HepG2 (cell line): ENCODE results near the gene MAB21L4. TPM values are rescaled to one million over a fixed set of nuclear protein-coding genes. Genes with fewer than 3 reads are reported as not detected.

Source experiments
- ARHGAP35 ChIP-seq: sonication (generic); formaldehyde crosslinking; IDR thresholded peaks from 2 replicates; pipeline ENCODE4 v1.9.0; 2022; ENCODE audit warnings: mild to moderate bottlenecking, inconsistent platforms, moderate library complexity, missing genetic modification reagents, borderline replicate concordance
- BRD4 ChIP-seq: sonication (generic); formaldehyde crosslinking; IDR thresholded peaks from 2 replicates; pipeline ENCODE4 v1.4.0; 2020; ENCODE audit warnings: missing genetic modification reagents
- DZIP1 ChIP-seq: sonication (generic); formaldehyde crosslinking; IDR thresholded peaks from 2 replicates; pipeline ENCODE4 v1.5.0; 2020; ENCODE audit warnings: mild to moderate bottlenecking, missing genetic modification reagents
- GATAD2A ChIP-seq: IDR thresholded peaks from 2 replicates; pipeline ENCODE4 v1.6.1; 2016
- HDAC2 ChIP-seq: sonication (generic); formaldehyde crosslinking; IDR thresholded peaks from 2 replicates; pipeline ENCODE4 v1.4.0; 2020; ENCODE audit warnings: missing genetic modification reagents
- HNF4A ChIP-seq: sonication (generic); formaldehyde crosslinking; IDR thresholded peaks from 2 replicates; pipeline ENCODE4 v1.4.0; 2020; ENCODE audit warnings: missing genetic modification reagents
- HNRNPK ChIP-seq: fragments of 200-400 bp; formaldehyde crosslinking; IDR thresholded peaks from 2 replicates; pipeline ENCODE4 v1.6.1; 2018; ENCODE audit warnings: low read length, low read depth, moderate library complexity, mild to moderate bottlenecking; ENCODE audit not compliant: poor library complexity, severe bottlenecking
- MAX ChIP-seq: IDR thresholded peaks from 2 replicates; pipeline ENCODE4 v1.6.1; 2012; ENCODE audit warnings: inconsistent platforms
- NFATC3 ChIP-seq: sonication (generic); formaldehyde crosslinking; IDR thresholded peaks from 2 replicates; pipeline ENCODE4 v1.5.1; 2020; ENCODE audit warnings: mild to moderate bottlenecking, missing genetic modification reagents
- NRL ChIP-seq: sonication (generic); formaldehyde crosslinking; IDR thresholded peaks from 2 replicates; pipeline ENCODE4 v1.5.0; 2020; ENCODE audit warnings: missing genetic modification reagents, mild to moderate bottlenecking, moderate library complexity, borderline replicate concordance
- SKIL ChIP-seq: sonication (generic); formaldehyde crosslinking; IDR thresholded peaks from 2 replicates; pipeline ENCODE4 v1.8.0; 2022; ENCODE audit warnings: missing genetic modification reagents, mild to moderate bottlenecking, moderate library complexity, borderline replicate concordance
- SOX6 ChIP-seq, 2 experiments: fragments of 450-650 bp in 1 of 2; sonication (generic) in 1 of 2; formaldehyde crosslinking in 1 of 2; IDR thresholded peaks; 2 replicates each; pipeline versions ENCODE4 v1.4.0 to v1.6.1; 2017 to 2020; ENCODE audit warnings: antibody characterized with exemption in 1 of 2, mild to moderate bottlenecking in 1 of 2, missing genetic modification reagents in 1 of 2
- TCF7L2 ChIP-seq: IDR thresholded peaks from 2 replicates; pipeline ENCODE4 v1.6.1; 2011; ENCODE audit warnings: mild to moderate bottlenecking, low read depth, low read length, moderate library complexity
- TOE1 ChIP-seq: sonication (generic); formaldehyde crosslinking; IDR thresholded peaks from 2 replicates; pipeline ENCODE4 v1.4.0; 2020; ENCODE audit warnings: mild to moderate bottlenecking, missing genetic modification reagents
- ZBTB1 ChIP-seq: sonication (generic); formaldehyde crosslinking; IDR thresholded peaks from 2 replicates; pipeline ENCODE4 v1.4.0; 2020; ENCODE audit warnings: missing genetic modification reagents, borderline replicate concordance
- ZBTB34 ChIP-seq: sonication (generic); formaldehyde crosslinking; IDR thresholded peaks from 2 replicates; pipeline ENCODE4 v1.8.0; 2022; ENCODE audit warnings: mild to moderate bottlenecking, missing genetic modification reagents
- ZNF253 ChIP-seq: sonication (generic); formaldehyde crosslinking; IDR thresholded peaks from 2 replicates; pipeline ENCODE4 v1.8.0; 2022; ENCODE audit warnings: mild to moderate bottlenecking, missing genetic modification reagents, borderline replicate concordance
- ZNF292 ChIP-seq: sonication (generic); formaldehyde crosslinking; IDR thresholded peaks from 2 replicates; pipeline ENCODE4 v1.8.1; 2022; ENCODE audit warnings: mild to moderate bottlenecking, low read depth, missing genetic modification reagents, borderline replicate concordance
- ZNF367 ChIP-seq: sonication (generic); formaldehyde crosslinking; IDR thresholded peaks from 2 replicates; pipeline ENCODE4 v1.4.0; 2020; ENCODE audit warnings: missing genetic modification reagents, borderline replicate concordance
- ZNF678 ChIP-seq: sonication (generic); formaldehyde crosslinking; IDR thresholded peaks from 2 replicates; pipeline ENCODE4 v1.4.0; 2020; ENCODE audit warnings: mild to moderate bottlenecking, missing genetic modification reagents
- ZNF709 ChIP-seq: sonication (generic); formaldehyde crosslinking; IDR thresholded peaks from 2 replicates; pipeline ENCODE4 v1.5.0; 2020; ENCODE audit warnings: mild to moderate bottlenecking, missing genetic modification reagents
- ZNF816 ChIP-seq: sonication (generic); formaldehyde crosslinking; IDR thresholded peaks from 2 replicates; pipeline ENCODE4 v1.8.0; 2022; ENCODE audit warnings: missing genetic modification reagents, mild to moderate bottlenecking, borderline replicate concordance
- ZSCAN25 ChIP-seq: sonication (generic); formaldehyde crosslinking; IDR thresholded peaks from 2 replicates; pipeline ENCODE4 v1.8.0; 2022; ENCODE audit warnings: mild to moderate bottlenecking, missing genetic modification reagents
- polyA plus RNA-seq, 8 experiments: library from polyadenylated mRNA; depleted of rRNA in 3 of 8; stranded (reverse) in 7 of 8; unstranded in 1 of 8; fragments of >200 nt; fragmentation: Illumina TruSeq in 4 of 8; extraction: Trizol in 4 of 8; gene quantifications; 2 replicates each; pipeline versions ENCODE4 v1.2.1 to v1.2.3, GENCODE V29; 2011 to 2016; ENCODE audit warnings: low read depth in 4 of 8, missing spikeins in 1 of 8, mixed read lengths in 1 of 8; ENCODE audit not compliant: insufficient read depth in 1 of 8
- total RNA-seq, 5 experiments: library from RNA; depleted of rRNA; stranded (reverse); fragments of >200 nt; fragmentation: Illumina TruSeq; extraction: Trizol; gene quantifications; 2 replicates each; pipeline ENCODE4 v1.2.3, GENCODE V29; 2016; ENCODE audit warnings: low read depth in 1 of 5

The MAB21L4 gene
- total and polyA plus RNA-seq, 2 of the 13 experiments (the other 11 are each of a cell fraction or from before 2014, with no cell fraction given), result 3.0 to 14.0 TPM

- TF ChIP-seq DZIP1 (no peak), ZNF367 (CRISPR knock-in tag) (no peak), NFATC3 (CRISPR knock-in tag) (0 out of 2 replicates have a peak, but pooled peaks have one; percentile 69), HDAC2 (peak; percentile 94), ZBTB1 (CRISPR knock-in tag) (no peak), ZSCAN25 (CRISPR knock-in tag) (peak; percentile 79; the same call in 1 of the 2 replicates), TOE1 (no peak), ZBTB34 (CRISPR knock-in tag) (no peak; the same call in 1 of the 2 replicates), HNF4A (CRISPR knock-in tag) (peak; percentile 99), ZNF678 (CRISPR knock-in tag) (peak; percentile 86; the same call in 1 of the 2 replicates), TCF7L2 (no peak), SOX6 (IDR thresholded peaks at IDR 0.05) (no peak), SOX6 (CRISPR knock-in tag; IDR thresholded peaks at IDR 0.05) (peak; percentile 81), HNRNPK (no peak), ZNF253 (no peak), ZNF292 (CRISPR knock-in tag) (peak; percentile 90), MAX (peak; percentile 99), NRL (CRISPR knock-in tag) (peak; percentile 32; the same call in 1 of the 2 replicates), SKIL (CRISPR knock-in tag) (0 out of 2 replicates have a peak, but pooled peaks have one; percentile 20), ARHGAP35 (CRISPR knock-in tag) (0 out of 2 replicates have a peak, but pooled peaks have one; percentile 71), GATAD2A (CRISPR knock-in tag) (peak; percentile 94), ZNF816 (CRISPR knock-in tag) (peak; percentile 81; the same call in 1 of the 2 replicates), BRD4 (CRISPR knock-in tag) (peak; percentile 86; the same call in 1 of the 2 replicates), ZNF709 (CRISPR knock-in tag) (peak; percentile 87)
These were observed 19.3 kb downstream of the MAB21L4 start (continued) for GRCh38 chr2:240876475-240877251.
